ENCODE measurements around the gene NAT10.

The NAT10 gene

DNA sequence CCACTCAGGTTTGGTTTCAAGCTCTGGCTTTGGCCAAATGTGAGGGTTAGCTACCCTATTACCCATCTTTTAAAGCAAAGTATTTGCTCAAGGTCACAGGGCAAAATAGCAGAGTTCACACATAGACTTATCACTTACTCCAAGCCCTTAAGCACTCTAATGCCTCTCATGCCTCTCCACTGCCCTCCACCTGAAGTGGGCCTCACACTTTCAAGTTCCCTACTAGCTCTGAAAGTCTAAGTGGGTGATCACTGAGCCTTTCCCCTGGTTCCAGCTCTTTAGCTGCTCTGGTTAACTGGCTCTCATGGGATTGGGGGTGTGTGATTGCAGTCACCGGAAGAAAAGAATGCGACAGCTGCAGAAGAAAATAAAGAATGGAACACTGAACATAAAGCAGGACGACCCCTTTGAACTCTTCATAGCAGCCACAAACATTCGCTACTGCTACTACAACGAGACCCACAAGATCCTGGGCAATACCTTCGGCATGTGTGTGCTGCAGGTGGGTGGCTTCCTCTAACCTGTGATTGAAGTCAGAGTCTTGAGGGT is 6.4 kb downstream of the NAT10 start:
- DNase-seq = no peak

DNA sequence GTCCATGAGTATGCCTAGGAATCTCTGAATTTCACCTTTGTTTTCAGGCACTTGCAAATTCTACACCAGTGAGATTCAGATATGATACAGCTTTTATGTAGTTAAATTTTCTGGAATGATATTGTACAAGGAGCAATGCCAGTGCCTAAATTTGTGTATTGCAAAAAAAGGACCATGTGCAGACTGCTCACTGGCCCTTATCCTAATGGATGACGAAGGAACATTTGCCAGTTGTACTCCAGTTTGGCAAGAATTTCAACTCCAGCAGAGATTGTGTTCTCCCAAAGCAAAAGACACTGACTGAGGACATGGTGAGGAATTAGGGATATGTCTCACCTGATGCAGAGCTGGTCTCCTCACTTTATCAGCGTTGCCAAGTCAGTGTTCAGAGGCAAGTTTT is 8.6 kb downstream of the NAT10 start:
- no peak for DNase-seq

DNA sequence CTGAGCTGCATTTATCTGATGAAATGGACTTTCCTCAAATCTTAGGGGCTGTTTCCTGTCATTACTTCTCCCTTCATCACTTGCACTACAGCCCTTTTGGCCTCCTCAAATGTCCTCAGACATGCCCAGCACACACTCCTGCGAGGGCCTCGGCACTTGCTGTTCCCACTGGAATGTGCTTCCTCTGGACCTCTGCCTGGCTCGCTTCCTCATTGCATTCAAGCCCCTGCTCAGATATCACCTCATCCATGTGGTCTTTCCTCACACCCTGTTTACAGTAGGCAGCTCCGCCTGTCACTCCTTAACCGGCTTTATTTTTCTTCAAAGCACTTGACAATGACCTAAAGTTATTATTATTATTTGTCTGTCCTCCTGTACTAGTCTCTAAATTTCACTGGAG is 9.0 kb downstream of the NAT10 start:
- DNase-seq = no peak

GRCh38 chr11:34120651-34121050 is 15.2 kb downstream of the NAT10 start:
- no peak for DNase-seq

DNA sequence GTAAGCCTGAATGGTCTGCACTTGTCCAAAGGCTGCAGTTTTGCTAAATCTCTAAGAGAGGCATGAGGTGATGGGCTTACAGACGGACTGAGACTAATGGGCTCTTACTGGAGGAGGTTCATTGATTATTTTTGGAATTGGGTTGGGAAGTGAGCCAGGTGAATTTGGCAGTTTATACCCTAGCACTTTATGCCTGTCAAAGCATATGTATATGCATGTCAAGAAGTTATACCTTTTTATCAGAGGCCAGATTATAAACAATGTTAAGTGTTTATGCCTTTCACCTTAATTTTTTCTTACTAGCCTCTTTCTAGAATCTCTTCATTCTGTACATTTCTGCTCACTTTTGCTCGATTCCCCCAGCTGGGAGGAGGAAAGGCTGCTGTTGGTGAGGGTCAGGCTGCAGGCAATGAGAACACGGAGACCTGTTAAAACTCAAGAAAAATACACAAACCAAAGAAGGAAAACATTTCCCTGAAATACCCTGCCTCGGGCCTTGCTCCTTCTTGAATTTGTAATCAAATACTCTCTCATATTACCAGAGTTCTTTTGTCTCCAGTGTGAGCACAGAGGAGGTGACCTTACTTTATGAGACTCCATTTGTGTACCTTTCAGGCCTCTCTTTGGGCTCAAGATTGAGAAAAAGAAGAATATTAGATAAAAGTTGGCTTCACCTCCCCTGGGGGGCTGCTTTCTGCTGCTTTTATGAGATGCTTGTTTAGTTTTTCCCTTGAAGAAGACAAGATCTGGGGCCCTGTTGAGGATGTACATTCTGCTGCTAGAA is 19.6 kb downstream of the NAT10 start:
- DNase-seq = no peak

GRCh38 chr11:34126959-34127848 is 21.8 kb downstream of the NAT10 start:
- no peak for DNase-seq

GRCh38 chr11:34128824-34129223 is 23.4 kb downstream of the NAT10 start:
- DNase-seq = no peak

DNA sequence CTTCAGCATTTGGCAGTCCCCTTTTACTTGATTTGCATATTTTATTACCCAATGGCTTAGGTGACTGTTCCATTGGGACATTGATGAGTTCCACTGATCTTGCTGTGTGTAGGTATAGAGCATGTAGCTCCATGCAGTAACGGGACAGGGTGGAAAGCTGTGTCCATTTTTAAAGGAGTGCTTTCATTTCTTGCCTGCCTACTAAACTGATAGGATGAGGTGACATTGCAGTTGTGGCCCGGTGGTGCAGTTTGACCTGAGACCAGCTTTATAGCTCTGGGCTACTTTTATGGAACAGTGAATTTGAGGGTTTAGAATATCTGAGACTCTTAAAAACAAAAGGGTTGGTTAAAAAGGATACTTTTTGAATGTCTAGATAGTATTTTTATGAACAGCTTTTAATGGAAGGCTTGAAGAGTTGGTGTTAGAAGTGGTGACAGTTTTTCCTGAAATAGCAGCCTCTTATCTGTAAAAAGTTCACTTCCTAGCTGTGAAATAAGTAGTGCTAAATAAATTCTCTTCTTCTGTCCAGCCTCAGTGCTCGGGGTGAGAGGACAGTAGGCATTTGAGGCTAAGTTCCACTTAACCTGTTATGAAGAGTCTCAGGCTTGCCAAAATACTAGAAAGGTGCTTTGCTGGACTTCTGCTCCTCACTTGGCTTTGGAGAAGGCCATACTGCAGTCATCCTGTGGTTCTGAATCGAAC is 27.0 kb downstream of the NAT10 start:
- DNase-seq = no peak

- no peak for DNase-seq
These were observed 29.3 kb downstream of the NAT10 start for GRCh38 chr11:34134765-34135164.

- DNase-seq = no peak
These were observed 30.0 kb downstream of the NAT10 start for GRCh38 chr11:34135439-34135838.

- DNase-seq = no peak
These were observed 31.0 kb downstream of the NAT10 start for GRCh38 chr11:34136420-34136819.

GRCh38 chr11:34139346-34139745 is 33.9 kb downstream of the NAT10 start:
- no peak for DNase-seq

- no peak for DNase-seq
These were observed 34.7 kb downstream of the NAT10 start for GRCh38 chr11:34140149-34140548.

DNA sequence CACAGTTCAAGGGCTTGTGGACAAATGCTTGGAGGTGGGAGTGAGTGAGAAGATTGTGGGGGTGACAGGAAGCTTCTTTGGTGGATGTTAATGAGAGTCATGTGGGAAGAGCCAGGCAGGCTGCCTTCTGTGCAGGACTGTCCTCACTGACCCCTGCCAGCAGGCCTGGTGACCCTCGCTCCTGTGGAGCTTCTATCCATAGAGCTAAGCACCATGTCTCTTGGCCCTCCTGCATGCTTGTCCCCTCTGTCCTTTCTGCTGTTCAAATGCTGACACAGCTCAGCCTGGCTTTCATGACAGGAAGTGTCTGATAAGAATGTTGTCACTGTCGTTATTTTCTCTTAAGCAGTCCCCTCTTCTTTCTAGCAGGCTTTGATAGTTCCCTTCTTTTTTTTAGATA is 37.6 kb downstream of the NAT10 start:
- no peak for DNase-seq

DNA sequence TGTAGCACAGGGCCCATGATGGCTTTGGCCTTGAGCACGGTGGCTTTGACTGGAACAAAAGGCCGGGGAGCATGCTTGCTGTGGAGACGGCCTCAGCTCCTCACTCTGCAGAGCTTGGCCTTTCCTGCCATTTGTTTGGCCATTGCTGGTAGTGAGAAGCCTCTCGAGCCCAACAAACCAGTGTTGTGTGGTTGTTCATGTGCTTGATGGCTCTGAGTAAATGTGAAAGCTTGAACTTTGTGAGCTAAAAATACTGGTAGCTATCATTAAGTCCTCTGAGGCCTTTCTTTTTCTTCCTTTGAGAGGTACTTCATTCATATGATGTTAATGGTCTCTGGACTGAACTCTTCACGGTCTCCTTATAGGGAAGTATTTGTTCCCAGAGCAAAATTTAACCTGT is 39.6 kb downstream of the NAT10 start:
- DNase-seq = no peak

DNA sequence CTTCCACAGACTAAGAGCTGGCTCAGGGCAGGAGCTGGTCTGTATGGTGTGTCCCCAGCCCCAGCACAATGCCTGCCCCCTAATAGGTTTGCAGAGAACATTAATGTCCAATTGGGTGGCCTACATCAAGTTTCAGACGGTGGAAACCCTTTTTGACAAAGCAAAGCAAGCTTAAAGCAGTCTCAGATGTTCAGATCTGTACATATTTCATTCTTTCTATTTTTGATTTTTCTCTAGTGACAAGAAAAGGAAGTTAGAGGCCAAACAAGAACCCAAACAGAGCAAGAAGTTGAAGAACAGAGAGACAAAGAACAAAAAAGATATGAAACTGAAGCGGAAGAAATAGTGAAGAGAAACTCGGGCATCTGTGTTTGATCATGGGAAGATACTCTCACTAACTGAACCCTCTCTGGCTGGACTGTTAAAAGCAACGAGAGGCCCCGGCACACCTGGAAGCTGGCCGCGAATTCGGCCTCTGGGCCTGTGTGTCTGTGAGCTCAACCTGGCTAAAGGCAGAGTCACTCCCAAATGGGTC is 40.5 kb downstream of the NAT10 start:
- no peak for DNase-seq

DNA sequence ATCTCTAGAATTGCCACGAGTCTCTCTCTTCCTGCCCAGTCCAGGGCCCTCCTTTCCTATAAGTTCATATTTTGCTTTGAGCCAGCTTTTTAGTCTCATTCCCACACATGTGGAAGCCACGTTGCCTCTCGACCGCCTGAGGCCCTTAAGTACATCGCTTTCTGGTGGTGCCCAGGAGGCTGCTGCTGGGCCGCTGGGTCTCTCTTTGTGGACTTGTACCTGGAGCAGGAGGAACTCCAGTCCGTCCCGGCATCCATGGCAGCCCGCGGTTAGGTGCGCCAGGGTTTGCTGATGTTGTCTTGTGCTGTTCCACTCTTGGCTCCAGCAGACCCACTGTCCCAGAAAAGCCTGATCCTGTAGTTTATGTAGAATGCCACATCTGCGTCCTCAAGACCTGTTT is 41.0 kb downstream of the NAT10 start:
- no peak for DNase-seq

GRCh38 chr11:34146866-34147265 is 41.4 kb downstream of the NAT10 start:
- DNase-seq = no peak

DNA sequence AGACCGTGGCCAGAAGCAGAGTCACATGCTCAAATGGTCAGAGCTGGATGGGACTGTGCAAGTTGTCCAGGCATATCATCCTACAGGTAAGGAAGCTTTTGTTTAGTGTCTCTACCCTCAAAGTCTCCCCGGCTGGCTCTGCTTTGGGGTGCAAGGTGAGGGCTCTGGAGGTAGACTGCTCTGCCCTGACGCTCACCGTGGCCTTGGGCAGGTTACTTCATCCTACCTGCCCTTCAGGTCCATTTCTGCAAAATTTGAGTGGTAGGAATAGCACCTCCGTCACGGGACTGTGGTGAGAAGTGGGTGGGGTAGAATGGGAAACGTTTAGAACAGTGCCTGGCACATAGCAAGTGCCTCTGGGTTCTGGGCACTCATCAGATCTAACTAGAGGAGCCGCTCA is 42.2 kb downstream of the NAT10 start:
- no peak for DNase-seq

GRCh38 chr11:34148504-34149165 is 43.2 kb downstream of the NAT10 start:
- no peak for DNase-seq

DNA sequence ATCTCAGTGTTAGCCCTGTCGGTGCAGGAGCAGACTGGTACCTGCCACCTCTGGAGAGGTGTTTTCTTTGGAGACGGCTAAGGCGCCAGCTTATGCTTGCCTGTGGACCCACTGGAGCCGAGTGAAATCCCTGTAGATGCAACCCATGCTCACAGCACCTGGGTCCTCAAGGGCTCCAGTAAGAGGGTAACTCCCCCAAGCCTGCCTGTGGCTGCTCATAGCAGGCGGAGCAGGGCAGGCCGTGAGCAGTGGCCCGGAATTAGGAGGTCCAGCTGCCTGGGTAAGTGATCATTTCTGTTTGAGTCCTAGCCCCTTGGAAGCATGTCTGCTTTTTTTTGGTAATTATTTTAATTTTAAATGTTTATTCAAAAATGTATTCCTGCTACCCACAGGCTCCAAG is 43.8 kb downstream of the NAT10 start:
- DNase-seq = no peak

DNA sequence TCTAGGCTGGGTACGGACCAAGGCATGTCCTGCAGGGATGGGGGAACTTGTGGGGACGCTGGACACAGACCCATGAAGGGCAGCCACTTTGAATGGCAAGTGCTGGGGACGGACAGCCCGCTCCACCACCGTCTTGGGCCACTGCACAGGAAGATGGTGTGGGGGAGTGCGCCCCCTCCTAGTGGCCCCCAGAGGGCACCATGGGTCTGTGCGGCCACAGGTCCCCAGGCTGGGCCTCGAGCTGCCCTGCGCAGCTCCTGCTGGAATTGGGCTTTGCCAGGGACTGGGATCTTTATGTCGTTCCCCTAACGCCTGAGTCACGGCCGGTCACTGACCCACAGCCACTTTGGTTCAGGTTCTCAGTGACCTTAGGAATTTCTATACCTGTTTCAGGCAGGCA is 44.4 kb downstream of the NAT10 start:
- no peak for DNase-seq

Data from GOT3 (cell line).